ENCODE results near the gene TMEM156.

DNA sequence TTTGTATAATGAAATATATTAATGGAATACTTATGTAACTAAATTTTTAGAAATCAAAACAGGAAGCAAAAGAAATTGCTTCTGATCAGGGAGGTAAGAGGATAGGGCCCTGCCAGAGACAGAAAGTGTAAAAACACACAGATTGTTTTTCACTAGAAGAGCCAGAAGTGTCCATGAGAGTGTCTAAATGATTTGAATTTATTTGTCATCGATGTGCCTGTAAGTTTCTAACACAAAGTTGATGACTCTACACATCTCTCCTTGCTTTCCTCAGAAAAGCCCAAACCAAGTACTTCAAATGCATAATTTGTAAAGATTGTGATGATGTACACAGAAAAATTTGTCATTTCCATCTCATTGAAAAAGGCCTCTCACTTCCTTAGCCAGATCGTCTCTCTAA, 80.6 kb downstream of the TMEM156 start:
- TF ChIP-seq RAD21 (IDR thresholded peaks at IDR 0.05) (no peak), CTCF (IDR thresholded peaks at IDR 0.05; ENCODE audit: low read depth, low read length, missing input control) (no peak), JUND (IDR thresholded peaks at IDR 0.05) (no peak)
- TF ChIP-seq, protein P1, sequence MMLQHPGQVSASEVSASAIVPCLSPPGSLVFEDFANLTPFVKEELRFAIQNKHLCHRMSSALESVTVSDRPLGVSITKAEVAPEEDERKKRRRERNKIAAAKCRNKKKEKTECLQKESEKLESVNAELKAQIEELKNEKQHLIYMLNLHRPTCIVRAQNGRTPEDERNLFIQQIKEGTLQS (IDR thresholded peaks at IDR 0.05): no peak
